GM19043 (cell line): ENCODE results near the gene ABCC6.
"Not testable (repeated sequence)": the region's sequence is repeated elsewhere in the genome, so short reads cannot be mapped to it uniquely, and the experiment has no call there.

Experiments used
- ATAC-seq: cut with Tn5 transposase; IDR thresholded peaks from one replicate; pipeline ENCODE4 v1.9.1; 2021; ENCODE audit warnings: low read depth; ENCODE audit not compliant: unreplicated experiment

ABCC6 gene

GRCh38 chr16:16191493-16192167 lies 31.7 kb downstream of the ABCC6 start:
- ATAC-seq = no peak

GRCh38 chr16:16190966-16191365 lies 32.3 kb downstream of the ABCC6 start:
- not testable (repeated sequence) for ATAC-seq

DNA sequence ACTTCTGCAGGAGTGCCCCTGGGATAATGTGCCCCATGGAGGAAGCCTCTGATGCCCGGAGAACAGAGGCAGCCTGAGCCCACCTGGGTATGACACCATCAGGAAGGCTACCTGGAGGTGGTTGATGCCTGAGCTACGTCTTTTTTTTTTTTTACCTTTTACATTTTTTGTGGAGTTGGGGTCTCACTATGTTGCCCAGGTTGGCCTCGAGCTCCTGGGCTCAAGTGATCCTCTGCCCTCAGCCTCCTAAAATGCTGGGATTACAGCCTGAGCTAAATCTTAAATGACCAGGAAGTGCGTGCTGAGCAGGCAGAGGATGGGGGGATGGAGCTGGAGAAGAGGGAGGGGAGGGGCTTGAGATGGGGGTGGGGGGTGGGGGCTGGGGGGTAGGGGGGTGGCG lies 32.7 kb downstream of the ABCC6 start:
- ATAC-seq = no peak

GRCh38 chr16:16189842-16190241 lies 33.5 kb downstream of the ABCC6 start:
- ATAC-seq = no peak

GRCh38 chr16:16188827-16189226 lies 34.5 kb downstream of the ABCC6 start:
- no peak for ATAC-seq

GRCh38 chr16:16186820-16187219 lies 36.5 kb downstream of the ABCC6 start:
- ATAC-seq = no peak

DNA sequence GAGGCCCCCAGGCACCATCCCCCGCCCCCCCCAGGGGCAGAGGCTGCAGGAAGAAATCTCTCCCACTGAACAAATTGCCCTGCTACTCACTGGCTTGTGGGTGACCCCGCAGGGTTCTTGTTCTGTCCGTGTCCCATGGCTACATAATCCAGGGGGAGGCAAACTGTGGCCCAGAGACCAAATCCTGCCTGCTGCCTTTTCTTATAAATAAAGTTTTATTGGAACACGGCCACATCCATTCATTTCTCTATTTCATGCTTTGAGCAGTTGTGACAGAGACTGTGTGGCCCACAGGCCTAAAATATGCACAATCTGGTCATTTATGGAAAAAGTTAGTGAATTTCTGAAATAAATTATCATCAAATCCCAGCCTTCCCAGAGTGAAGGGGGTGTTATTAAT lies 38.2 kb downstream of the ABCC6 start:
- no peak for ATAC-seq

DNA sequence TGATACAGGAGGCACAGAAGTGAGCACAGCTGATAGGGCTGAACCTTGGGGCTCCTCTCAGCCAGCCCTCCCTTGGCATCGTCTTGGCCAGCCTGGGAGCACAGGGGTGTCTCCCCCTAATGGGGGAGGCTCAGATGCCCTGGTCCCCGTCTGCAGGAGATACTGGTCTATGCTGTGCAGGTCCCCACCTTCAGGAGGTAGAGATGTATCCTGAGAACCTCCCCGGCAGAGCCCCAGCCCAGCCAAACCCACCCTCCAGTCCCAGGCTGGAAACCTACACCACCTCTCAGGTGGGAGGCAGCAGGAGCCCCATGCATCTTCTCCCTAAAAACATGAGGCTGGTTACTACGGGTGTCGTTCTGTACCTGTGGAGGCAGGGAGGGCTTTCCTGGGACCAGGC lies 38.7 kb downstream of the ABCC6 start:
- no peak for ATAC-seq

DNA sequence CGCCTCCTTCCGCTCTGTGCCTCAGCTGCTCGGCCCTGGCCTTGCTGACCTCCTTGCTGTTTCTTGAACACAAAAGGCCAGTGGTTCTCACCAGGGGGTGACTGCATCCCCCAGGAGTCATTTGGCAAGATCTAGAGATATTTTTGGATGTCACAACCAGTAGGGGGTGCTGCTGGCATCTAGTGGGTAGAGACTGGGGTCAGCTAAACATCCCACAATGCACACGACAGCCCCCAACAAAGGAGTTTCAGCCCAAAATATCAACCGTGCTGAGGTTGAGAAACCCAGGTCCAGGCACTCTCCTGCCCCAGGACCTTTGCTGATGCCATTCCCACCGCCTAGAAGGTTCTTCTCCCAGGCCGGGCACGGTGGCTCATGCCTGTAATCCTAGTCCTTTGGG lies 39.7 kb downstream of the ABCC6 start:
- no peak for ATAC-seq

DNA sequence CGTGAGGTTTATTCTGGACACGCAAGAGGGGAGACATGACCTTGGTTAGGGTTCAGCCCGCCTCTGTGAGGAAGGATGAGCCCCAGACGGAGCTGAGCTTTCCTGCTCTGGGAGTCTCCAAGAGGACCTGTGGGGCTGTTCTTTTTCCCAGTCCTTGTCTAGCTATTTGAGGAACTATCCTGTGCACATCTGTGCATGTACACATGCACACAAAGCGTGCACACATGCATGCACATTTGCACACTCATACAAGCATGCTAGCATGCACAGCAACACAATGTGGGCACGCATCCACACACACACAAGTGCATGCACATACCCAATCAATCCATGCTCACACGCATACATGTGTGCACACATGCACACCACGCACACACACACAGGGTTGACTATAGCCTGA lies 40.4 kb downstream of the ABCC6 start:
- no peak for ATAC-seq

DNA sequence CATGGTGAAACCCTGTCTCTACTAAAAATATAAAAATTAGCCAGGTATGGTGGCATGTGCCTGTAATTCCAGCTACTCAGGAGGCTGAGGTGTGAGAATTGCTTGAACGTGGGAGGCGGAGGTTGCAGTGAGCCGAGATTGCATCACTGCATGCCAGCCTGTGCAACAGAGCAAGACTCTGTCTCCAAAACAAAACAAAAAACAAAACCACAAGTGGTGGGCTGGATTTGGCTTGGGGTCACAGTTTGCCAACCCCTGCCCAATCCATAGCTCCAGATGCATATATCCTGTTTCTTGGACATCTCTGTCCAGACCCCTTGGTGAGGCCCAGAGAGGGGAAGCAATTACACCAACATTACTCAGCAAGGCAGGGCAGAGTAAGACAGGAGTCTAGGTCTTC lies 41.5 kb downstream of the ABCC6 start:
- ATAC-seq = not testable (repeated sequence)

- no peak for ATAC-seq
These were observed 44.7 kb downstream of the ABCC6 start for GRCh38 chr16:16178455-16179162.

- no peak for ATAC-seq
These were observed 47.0 kb downstream of the ABCC6 start for GRCh38 chr16:16176328-16176727.

DNA sequence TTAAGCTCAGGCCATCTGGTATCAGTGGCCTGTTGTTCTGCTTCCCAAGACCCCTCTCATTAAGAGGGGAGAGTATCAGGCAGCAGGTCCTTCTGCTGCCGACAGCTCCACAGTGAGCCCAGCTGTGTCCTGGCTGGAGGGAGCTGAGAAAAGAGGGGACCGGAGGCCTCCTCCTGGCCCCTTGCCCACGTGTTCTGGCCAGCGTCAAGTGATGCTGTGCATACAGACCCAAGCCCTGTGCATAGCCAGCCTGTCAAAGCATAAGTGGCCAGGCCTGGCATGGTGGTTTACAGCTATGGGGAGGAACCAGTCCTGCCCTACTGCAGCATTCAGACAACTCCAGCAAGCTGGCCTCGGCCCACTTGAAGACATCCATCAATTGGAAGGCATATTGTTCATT lies 48.0 kb downstream of the ABCC6 start:
- no peak for ATAC-seq

DNA sequence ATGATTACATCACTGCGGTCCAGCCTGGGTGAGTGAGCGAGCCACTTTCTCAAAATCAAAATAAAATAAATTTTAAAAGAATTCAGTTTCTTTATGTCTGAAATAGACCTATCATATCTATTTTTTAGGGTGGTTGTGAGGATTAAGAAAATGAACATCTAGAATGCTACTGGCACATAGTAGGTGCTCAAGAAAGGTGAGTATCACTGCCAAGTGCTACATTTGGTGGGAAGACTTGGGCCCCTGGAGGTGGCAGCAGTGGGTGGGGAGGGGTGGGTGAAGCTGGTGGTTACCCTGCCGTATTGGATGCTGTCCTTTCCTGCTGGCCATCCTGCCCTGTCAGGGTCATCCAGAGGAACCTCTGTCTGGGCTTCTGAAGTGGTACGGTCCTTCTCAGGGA lies 50.3 kb downstream of the ABCC6 start:
- no peak for ATAC-seq

- ATAC-seq = no peak
These were observed 51.9 kb downstream of the ABCC6 start for GRCh38 chr16:16171332-16171919.

GRCh38 chr16:16169615-16170014 lies 53.7 kb downstream of the ABCC6 start:
- no peak for ATAC-seq

DNA sequence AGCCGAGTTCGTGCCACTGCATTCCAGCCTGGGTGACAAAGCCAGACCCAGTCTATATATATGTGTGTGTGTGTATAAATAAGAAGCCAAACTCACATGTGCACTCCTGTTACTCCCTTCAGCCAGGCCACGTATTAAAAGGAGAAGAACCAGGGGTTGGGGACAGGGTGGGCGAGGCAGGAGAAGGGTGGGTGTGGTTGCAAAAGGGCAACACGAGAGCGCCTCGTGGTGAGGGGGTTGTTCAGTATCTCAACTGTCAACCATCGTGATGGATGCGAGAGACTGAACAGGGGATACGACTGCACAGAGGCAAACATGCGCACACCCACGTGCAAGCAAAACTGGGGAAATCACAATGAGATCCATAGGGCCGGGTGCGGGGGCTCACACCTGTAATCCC lies 54.9 kb downstream of the ABCC6 start:
- no peak for ATAC-seq

DNA sequence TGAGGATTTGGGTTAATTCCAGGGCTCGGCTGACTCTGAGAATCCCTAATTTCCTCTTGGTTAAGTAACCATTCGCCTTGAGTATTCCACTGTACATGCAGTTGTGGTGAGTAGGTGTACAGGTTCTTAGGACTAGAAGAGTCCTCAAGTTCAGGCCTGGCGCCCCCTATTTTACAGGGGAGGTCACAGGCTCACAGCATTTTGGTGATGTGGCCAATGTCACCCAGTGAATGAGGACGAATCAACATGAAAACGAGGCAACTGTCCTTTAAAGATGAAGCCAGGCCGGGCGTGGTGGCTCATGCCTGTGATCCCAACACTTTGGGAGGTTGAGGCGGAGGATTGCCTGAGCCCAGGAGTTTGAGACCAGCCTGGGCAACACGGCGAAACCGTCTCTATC lies 55.4 kb downstream of the ABCC6 start:
- no peak for ATAC-seq

DNA sequence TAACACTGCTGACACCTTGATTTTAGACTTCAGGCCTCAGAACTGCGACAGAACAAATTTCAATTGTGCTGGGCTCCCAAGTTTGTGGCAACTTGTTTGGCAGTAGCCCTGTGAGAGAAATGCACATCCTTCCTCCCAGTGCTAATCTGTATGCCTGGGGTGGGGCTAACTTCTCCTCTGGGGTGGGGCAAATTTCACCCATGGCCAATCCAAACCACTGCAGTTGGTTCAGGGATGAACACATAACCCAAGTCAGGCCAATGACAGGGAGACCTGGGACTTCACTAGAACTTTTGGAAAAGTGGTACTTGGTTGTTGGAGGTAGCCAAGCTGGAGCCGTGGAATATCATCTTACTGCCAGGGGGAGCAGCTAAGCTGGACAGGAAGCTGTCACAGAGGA lies 56.3 kb downstream of the ABCC6 start:
- ATAC-seq = no peak

GRCh38 chr16:16166085-16166484 lies 57.2 kb downstream of the ABCC6 start:
- no peak for ATAC-seq

DNA sequence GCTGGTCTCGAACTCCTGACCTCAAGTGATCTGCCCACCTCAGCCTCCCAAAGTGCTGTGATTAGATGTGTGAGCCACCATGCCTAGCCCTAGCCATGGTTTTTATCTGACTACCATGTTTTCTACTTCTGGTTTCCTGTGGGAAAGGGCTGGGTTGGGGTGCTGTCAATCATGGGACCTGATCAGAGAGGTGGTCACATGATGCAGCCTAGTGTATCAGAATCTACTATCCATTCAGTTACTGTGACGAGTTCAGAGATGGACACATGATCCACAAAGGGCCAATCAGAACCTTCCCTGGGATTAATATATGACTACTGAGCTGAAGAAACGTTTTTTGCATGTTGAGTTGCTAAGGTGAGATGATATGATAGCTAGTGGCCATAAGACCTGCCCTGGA lies 59.1 kb downstream of the ABCC6 start:
- ATAC-seq = no peak
